Measurements from ENCODE around the gene CST9. TPM values are rescaled to one million over a fixed set of nuclear protein-coding genes. Genes with fewer than 3 reads are reported as not detected.

Gene CST9, protein sequence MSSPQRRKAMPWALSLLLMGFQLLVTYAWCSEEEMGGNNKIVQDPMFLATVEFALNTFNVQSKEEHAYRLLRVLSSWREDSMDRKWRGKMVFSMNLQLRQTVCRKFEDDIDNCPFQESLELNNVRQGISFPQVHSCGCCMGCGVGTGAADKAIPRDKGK
- polyA plus RNA-seq: not detected in 2 replicates

DNA sequence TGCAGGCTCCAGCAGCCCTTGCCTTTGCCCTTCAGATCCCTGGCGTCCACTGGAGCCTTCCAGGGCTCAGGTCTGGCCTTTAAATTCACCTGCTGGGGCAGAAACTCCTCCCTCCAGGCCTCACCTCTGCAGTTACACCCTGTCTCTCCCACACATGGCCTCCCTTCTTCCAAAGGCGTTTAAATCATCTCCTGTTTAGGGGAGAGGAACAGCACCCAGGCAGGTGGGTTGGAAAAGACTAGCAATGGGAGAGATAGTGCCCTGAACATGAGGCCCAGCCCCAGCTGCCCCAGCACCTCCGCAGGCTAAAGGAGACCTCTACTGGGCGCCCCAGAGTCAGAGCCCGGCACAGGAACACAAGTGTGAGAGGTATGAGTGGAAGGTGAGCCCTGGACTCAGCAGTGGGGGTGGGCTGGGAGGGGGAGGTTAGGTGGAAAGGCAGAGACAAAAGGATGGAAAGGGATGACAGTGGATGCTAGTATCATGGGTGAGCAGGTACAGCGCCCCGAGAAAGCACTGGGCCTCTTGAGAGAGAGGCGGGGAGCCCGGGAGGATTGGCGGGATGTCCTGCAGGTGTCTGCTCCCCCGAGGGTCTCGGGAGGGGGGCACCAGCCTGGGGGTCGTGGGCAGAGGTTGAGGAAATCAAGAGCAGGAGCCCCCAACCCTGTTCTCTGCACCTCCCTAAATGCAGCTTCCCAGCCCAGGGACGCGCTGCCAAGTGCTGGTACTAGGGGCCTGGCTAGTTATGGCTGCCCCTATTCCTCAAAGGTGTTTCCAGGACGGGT, at the start of gene CST9:
TSS of gene CST9 (minus strand) at position 51 of the 785 bp plus-strand sequence. CDS start 53 bp downstream, outside the sequence.

DNA sequence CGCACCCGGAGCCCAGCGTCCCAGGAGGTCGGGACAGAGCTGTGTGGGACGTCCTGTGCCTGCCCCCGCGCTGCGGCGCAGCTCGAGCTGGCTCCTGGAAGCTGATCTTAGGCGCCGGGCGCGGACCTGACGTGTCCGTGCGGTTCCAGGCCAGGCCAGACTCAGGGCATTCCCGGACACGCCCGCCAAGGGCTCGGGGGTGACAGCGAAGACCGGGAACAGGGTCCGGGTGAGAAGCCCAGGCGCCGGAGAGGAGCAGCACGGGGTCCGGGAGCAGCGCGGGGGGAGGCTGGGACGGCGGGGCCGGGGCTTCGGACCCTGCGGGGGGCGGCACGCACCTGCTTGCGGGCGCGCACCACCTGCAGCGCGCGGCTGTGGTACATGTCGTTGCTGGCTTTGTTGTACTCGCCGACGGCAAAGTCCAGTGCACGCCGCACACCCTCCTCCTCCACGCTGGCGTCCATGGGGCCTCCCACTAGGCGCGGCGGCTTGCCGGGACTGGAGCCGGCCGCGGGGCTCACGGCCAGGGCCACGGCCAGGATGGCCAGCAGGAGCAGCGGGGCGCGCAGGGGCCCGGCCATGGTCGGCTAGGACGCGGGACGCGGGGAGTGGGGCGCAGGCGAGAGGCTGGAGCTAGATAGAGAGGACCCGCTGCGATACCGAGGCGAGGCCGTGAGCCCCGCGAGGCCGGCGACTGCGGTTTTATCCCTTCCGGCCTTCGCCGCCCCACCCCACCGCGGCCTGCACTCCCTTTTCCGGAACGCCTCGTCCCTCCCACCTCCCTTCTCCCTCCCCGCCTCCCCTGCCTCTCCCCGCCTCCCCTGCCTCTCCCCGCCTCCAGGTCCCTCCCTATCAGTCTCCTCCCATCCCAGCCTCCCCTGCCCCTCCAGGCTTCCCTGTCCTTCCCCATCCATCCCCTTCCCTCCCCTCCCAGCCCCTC, 31.8 kb upstream of the CST9 start, which contains the start of gene CST3:
TSS of gene CST3 (minus strand) at position 674 of the 940 bp plus-strand sequence. CDS start at position 581, 93 bp downstream.

GRCh38 chr20:23568320-23568970, 37.3 kb downstream of the CST9 start, which contains the start of gene CST9L:
Gene CST9L, minus strand, starts transcription at chr20:23568484. Its CDS starts 34 bp downstream, at chr20:23568450.

Other genes starting within 250 kb of the CST9 start
- 1.5 and 6.2 TPM in 2 replicates for gene GZF1, start 243.7 kb downstream of the CST9 start, polyA plus RNA-seq
- gene NAPB, start 184.4 kb downstream of the CST9 start, polyA plus RNA-seq: 60.1 and 103 TPM in 2 replicates
- gene CSTL1, start 166.2 kb downstream of the CST9 start, polyA plus RNA-seq: not detected in 2 replicates
- gene CST11, start 153.0 kb downstream of the CST9 start, polyA plus RNA-seq: not detected in 2 replicates
- not detected in 2 replicates for gene CST8, start 114.8 kb downstream of the CST9 start, polyA plus RNA-seq
- not detected in 2 replicates for gene CST9L, start 37.4 kb downstream of the CST9 start, polyA plus RNA-seq
- gene CST3, start 32.0 kb upstream of the CST9 start, polyA plus RNA-seq: 138 and 167 TPM in 2 replicates
- not detected in 2 replicates for gene CST4, start 83.1 kb upstream of the CST9 start, polyA plus RNA-seq
- not detected in 2 replicates for gene CST1, start 145.0 kb upstream of the CST9 start, polyA plus RNA-seq
- not detected in 2 replicates for gene CST2, start 220.8 kb upstream of the CST9 start, polyA plus RNA-seq

All from Purkinje cell (primary cell).